ENCODE results near the gene FAT1. TPM values are rescaled to one million over a fixed set of nuclear protein-coding genes. Genes with fewer than 3 reads are reported as not detected.

Gene FAT1
- total and polyA plus RNA-seq, 8 donors: 8.2 to 272 (median 60.4) TPM

DNA sequence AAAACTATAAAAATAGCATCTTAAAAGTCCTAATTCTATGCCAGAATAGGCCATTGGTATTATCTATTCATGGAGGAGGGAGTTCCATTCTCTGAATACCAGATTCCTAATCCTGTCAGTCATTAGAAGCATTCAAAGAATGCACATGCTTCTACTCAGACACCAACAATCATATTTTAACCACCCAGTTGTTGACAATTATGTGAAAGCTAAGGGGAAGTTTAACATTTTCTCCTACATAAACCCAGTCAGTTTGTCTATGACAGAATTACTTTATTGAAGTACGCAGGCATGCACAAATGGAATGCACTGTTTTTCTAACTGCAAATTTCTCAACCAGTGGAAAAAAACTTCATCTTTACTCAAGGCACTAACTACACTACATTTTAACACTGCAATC, 98.7 kb downstream of the FAT1 start:
- TF ChIP-seq, protein P1, sequence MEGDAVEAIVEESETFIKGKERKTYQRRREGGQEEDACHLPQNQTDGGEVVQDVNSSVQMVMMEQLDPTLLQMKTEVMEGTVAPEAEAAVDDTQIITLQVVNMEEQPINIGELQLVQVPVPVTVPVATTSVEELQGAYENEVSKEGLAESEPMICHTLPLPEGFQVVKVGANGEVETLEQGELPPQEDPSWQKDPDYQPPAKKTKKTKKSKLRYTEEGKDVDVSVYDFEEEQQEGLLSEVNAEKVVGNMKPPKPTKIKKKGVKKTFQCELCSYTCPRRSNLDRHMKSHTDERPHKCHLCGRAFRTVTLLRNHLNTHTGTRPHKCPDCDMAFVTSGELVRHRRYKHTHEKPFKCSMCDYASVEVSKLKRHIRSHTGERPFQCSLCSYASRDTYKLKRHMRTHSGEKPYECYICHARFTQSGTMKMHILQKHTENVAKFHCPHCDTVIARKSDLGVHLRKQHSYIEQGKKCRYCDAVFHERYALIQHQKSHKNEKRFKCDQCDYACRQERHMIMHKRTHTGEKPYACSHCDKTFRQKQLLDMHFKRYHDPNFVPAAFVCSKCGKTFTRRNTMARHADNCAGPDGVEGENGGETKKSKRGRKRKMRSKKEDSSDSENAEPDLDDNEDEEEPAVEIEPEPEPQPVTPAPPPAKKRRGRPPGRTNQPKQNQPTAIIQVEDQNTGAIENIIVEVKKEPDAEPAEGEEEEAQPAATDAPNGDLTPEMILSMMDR (IDR thresholded peaks at IDR 0.05): no peak
- TF ChIP-seq POLR2A (IDR thresholded peaks at IDR 0.05): no peak
- TF ChIP-seq EP300 (IDR thresholded peaks at IDR 0.05): no peak
- TF ChIP-seq POLR2AphosphoS5 (IDR thresholded peaks at IDR 0.05): no peak
- WGBS, 5 donors: 72 to 89% (median 86%) methylated on average over 1 of the region's 1 CpG
- intact Hi-C loops (cut with DNase I; ENCODE audit: low total_unique reads): no loop called here
- no peaks in the 10 kb centered on the region for H3K4me1 ChIP-seq
- H3K9me3 ChIP-seq: no peaks in the 10 kb centered on the region
- no peak overlapping the region for H3K4me3 ChIP-seq
- peaks cover 0 to 61% (median 54%) of the 10 kb centered on the region in 4 donors for H3K36me3 ChIP-seq
- no peak overlapping the region for H3K27ac ChIP-seq
- DNase-seq: no peak
- H3K27me3 ChIP-seq: no peaks in the 10 kb centered on the region

DNA sequence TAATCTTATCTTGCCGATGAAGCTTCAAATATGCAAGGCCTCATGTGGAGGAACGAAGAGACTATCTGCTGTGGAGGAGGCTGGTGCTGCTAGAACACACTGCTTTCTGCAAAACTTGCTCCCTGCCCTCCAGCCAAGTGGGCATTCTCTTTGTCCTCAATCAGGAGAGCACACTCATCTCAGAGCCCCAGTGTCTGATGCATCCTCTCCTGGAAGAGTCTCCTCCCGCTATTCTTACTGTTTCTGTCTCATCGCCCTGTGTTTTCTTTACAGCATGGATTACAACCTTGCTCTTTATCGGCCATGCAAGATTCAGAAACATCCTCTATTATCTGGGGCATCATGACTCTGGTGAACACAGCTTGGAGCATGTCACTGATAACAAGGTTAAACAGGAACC, 100.1 kb downstream of the FAT1 start:
- Histone ChIP-seq H3K4me1 (no peaks in the 10 kb centered on the region), H3K36me3 (peaks cover 0 to 70% (median 53%) of the 10 kb centered on the region in 4 donors), H3K9me3 (no peaks in the 10 kb centered on the region), H3K4me3 (no peak overlapping the region), H3K27ac (no peak overlapping the region), H3K27me3 (no peaks in the 10 kb centered on the region)
- WGBS, 5 donors: 95 to 98% (median 95%) methylated on average over 5 of the region's 5 CpGs
- no peak for TF ChIP-seq POLR2A (IDR thresholded peaks at IDR 0.05)
- TF ChIP-seq EP300 (IDR thresholded peaks at IDR 0.05): no peak
- no peak for TF ChIP-seq POLR2AphosphoS5 (IDR thresholded peaks at IDR 0.05)
- intact Hi-C loops (cut with DNase I; ENCODE audit: low total_unique reads): no loop called here
- DNase-seq: no peak

DNA sequence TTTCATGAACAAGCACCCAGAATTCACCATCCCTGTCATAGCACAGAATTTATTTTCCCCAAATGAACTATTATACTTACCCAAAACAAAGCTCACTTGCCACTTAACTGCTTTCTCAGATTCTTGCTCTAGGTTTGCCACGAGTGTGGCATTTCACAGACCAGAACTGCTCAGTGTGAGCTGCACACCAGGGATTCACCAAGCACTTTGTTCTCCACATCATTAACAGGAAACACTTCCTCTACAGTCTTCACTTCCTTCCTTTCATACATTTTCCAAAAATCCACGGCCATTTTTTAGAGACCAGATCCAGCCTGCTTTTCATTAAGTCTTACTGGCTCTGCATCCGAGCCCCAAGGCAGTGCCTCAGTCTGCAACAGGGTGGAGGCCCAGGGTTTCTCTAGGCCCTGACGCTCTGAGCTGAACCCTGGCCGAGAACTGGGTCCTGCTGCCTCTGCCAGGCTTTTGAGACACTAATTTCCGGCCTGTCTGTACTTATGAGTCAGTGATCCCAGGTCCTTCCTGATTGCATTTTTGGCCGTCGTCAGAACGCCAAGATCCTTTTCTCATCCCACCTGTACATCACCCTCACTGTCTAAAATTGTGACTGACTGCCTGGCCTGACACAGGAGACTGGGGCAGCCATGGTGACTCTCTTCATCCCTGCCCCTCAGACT, 100.7 kb downstream of the FAT1 start:
- 67 to 90% (median 79%) methylated on average over 9 of the region's 9 CpGs for WGBS, 5 donors
- Histone ChIP-seq H3K27ac (no peak overlapping the region), H3K4me3 (no peak overlapping the region), H3K27me3 (no peaks in the 10 kb centered on the region), H3K4me1 (no peaks in the 10 kb centered on the region), H3K36me3 (peaks cover 0 to 67% (median 47%) of the 10 kb centered on the region in 4 donors), H3K9me3 (no peaks in the 10 kb centered on the region)
- intact Hi-C loops (cut with DNase I; ENCODE audit: low total_unique reads): no loop called here
- DNase-seq: no peak
- TF ChIP-seq POLR2A (IDR thresholded peaks at IDR 0.05): no peak
- no peak for TF ChIP-seq EP300 (IDR thresholded peaks at IDR 0.05)
- TF ChIP-seq POLR2AphosphoS5 (IDR thresholded peaks at IDR 0.05): no peak
- TF ChIP-seq, protein P1 (IDR thresholded peaks at IDR 0.05): no peak

DNA sequence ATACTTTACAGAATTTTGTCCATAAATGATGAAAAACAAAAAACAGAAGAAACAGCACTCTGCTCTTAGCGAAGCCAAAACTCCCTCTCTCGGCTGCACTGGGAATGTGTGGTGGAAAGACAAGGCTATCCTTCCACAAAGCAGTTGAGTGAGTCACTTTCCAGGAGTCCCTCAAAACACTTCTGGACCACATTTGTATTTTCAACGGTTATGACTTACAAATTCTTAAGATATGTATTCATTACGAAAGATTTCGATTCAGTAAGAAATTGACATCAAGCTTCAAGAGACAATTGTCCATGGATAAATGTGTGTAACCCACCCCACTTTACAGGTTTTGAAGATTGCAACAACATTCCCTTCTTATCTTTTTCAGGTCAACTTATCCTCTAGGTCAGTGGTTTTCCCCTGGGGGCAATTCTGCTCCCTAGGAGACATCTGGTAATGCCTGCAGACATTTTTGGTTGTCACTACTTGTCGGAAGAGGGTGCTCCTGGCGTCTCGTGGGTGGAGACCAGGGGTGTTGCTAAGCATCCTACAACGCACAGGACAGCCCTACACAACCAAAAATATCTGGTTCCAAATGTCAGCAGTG, 101.6 kb downstream of the FAT1 start:
- peaks cover 0 to 59% (median 39%) of the 10 kb centered on the region in 4 donors for H3K36me3 ChIP-seq
- no peaks in the 10 kb centered on the region for H3K9me3 ChIP-seq
- intact Hi-C loops (cut with DNase I; ENCODE audit: low total_unique reads): no loop called here
- no peak overlapping the region for H3K4me3 ChIP-seq
- H3K27ac ChIP-seq: no peak overlapping the region
- DNase-seq: no peak
- no peaks in the 10 kb centered on the region for H3K27me3 ChIP-seq
- H3K4me1 ChIP-seq: no peaks in the 10 kb centered on the region
- TF ChIP-seq POLR2A (IDR thresholded peaks at IDR 0.05) (no peak), POLR2AphosphoS5 (IDR thresholded peaks at IDR 0.05) (no peak), EP300 (IDR thresholded peaks at IDR 0.05) (no peak)
- TF ChIP-seq, protein P1 (IDR thresholded peaks at IDR 0.05): no peak
- WGBS, 5 donors: 82 to 91% (median 86%) methylated on average over 9 of the region's 9 CpGs

DNA sequence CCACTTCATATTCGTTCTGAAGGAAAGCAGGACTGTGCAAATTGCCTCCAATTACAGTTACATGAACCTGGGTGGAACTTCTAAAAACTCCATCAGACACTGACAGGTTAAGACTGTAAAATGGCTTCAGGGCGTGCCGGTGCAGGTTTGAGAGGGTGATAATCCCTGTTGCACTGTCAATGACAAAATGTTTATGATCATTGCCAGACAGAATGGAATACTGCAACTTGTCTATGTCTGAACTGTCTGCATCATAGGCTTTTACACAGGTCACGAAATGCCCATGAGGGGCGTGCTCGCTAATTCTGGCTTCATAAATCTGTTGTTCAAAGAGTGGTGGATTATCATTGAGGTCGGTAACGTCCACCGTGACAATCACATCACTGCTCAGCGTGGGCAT, 104.6 kb downstream of the FAT1 start:
- DNase-seq: no peak
- WGBS, 5 donors: 95 to 98% (median 95%) methylated on average over 10 of the region's 10 CpGs
- peaks cover 0 to 78% (median 56%) of the 10 kb centered on the region in 4 donors for H3K36me3 ChIP-seq
- intact Hi-C loops (cut with DNase I; ENCODE audit: low total_unique reads): no loop called here
- H3K27ac ChIP-seq: no peak overlapping the region
- TF ChIP-seq EP300 (IDR thresholded peaks at IDR 0.05) (no peak), POLR2A (IDR thresholded peaks at IDR 0.05) (no peak), POLR2AphosphoS5 (IDR thresholded peaks at IDR 0.05) (no peak)
- TF ChIP-seq, protein P1 (IDR thresholded peaks at IDR 0.05): no peak
- no peaks in the 10 kb centered on the region for H3K9me3 ChIP-seq
- H3K4me3 ChIP-seq: no peak overlapping the region
- no peaks in the 10 kb centered on the region for H3K27me3 ChIP-seq
- H3K4me1 ChIP-seq: no peaks in the 10 kb centered on the region
